RWPE2 (cell line): ENCODE measurements around the gene CLNS1A.

Source experiments
- ATAC-seq: fragments of 200-7000 bp; cut with Tn5 transposase; 3 replicates; pipeline ENCODE4 v1.9.1; 2021; ENCODE audit warnings: low read depth
- DNase-seq: peaks from one replicate; pipeline ENCODE4 v3.0.0-alpha.2; 2020; ENCODE audit warnings: low spot score
- H3K27ac ChIP-seq: fragments of 450-650 bp; 2 replicates; pipeline ENCODE4 v1.5.1; 2017; ENCODE audit warnings: mild to moderate bottlenecking; ENCODE audit not compliant: poor library complexity, severe bottlenecking
- H3K27me3 ChIP-seq: fragments of 250-450 bp; sonication (Bioruptor Pico); 2 replicates; pipeline ENCODE4 v1.5.1; 2021; ENCODE audit warnings: mild to moderate bottlenecking, moderate library complexity; ENCODE audit not compliant: insufficient read depth, poor library complexity, severe bottlenecking
- H3K36me3 ChIP-seq: fragments of 250-450 bp; sonication (Bioruptor Pico); 2 replicates; pipeline ENCODE4 v1.5.1; 2020; ENCODE audit warnings: low read depth, mild to moderate bottlenecking, moderate library complexity
- H3K4me1 ChIP-seq: fragments of 250-450 bp; sonication (Bioruptor Pico); 2 replicates; pipeline ENCODE4 v1.5.1; 2021; ENCODE audit warnings: mild to moderate bottlenecking, moderate library complexity; ENCODE audit not compliant: insufficient read depth, poor library complexity, severe bottlenecking
- H3K4me3 ChIP-seq: fragments of 250-450 bp; sonication (Bioruptor Pico); 2 replicates; pipeline ENCODE4 v1.5.1; 2021; ENCODE audit warnings: mild to moderate bottlenecking, moderate library complexity; ENCODE audit not compliant: severe bottlenecking
- H3K9me3 ChIP-seq: fragments of 250-450 bp; sonication (Bioruptor Pico); 2 replicates; pipeline ENCODE4 v1.5.1; 2021; ENCODE audit warnings: mild to moderate bottlenecking, moderate library complexity; ENCODE audit not compliant: severe bottlenecking
- TF ChIP-seq, protein P1 (sequence below): fragments of 450-650 bp; IDR thresholded peaks from one replicate; pipeline ENCODE4 v1.5.1; 2017; ENCODE audit warnings: mild to moderate bottlenecking, moderate library complexity; ENCODE audit not compliant: poor library complexity, severe bottlenecking

Gene CLNS1A

DNA sequence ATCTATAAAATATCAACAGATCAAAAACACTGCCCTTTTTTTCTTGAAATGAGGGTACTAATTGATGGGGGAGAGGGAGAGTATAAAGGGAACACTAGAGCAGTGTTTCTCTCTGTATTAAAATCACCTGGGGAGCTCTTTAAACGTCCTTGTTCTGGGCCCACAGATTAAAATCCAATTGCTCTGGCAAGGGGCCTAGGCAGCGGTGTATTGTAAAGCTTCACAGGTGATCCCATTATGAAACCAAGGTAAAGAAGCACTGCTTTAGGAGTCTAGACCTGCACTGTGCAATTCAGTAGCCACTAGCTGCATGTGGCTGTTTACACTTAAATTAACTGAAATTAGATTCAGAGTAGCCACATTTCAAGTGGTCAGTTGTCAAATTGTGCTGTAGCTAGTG is 44.9 kb downstream of the CLNS1A start:
- Histone ChIP-seq H3K36me3 (peaks cover 3% of the 10 kb centered on the region; the same call in 1 of the 2 replicates), H3K9me3 (no peaks in the 10 kb centered on the region), H3K27me3 (no peaks in the 10 kb centered on the region), H3K4me3 (no peak overlapping the region), H3K27ac (no peak overlapping the region), H3K4me1 (peaks cover 5% of the 10 kb centered on the region)
- DNase-seq: no peak
- ATAC-seq: no peak
- TF ChIP-seq, protein P1, sequence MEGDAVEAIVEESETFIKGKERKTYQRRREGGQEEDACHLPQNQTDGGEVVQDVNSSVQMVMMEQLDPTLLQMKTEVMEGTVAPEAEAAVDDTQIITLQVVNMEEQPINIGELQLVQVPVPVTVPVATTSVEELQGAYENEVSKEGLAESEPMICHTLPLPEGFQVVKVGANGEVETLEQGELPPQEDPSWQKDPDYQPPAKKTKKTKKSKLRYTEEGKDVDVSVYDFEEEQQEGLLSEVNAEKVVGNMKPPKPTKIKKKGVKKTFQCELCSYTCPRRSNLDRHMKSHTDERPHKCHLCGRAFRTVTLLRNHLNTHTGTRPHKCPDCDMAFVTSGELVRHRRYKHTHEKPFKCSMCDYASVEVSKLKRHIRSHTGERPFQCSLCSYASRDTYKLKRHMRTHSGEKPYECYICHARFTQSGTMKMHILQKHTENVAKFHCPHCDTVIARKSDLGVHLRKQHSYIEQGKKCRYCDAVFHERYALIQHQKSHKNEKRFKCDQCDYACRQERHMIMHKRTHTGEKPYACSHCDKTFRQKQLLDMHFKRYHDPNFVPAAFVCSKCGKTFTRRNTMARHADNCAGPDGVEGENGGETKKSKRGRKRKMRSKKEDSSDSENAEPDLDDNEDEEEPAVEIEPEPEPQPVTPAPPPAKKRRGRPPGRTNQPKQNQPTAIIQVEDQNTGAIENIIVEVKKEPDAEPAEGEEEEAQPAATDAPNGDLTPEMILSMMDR: no peak

DNA sequence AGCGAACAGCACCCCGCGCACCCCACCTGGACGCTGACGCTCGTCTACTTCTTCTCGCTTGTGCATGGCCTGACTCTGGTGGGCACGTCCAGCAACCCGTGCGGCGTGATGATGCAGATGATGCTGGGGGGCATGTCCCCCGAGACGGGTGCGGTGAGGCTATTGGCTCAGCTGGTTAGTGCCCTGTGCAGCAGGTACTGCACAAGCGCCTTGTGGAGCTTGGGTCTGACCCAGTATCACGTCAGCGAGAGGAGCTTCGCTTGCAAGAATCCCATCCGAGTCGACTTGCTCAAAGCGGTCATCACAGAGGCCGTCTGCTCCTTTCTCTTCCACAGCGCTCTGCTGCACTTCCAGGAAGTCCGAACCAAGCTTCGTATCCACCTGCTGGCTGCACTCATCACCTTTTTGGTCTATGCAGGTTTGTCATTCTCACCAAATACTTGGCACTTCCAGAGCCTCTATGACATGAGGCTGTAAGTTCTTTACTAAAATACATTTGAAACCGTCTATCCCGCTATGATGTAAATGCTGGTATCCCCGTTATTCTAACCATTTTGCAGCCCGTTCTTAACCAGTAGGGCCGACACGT is 47.3 kb downstream of the CLNS1A start:
- ATAC-seq (peak; percentile 37), DNase-seq (no peak)
- no peaks in the 10 kb centered on the region for H3K9me3 ChIP-seq
- no peaks in the 10 kb centered on the region for H3K27me3 ChIP-seq
- H3K4me3 ChIP-seq: peak overlapping the region; percentile 57
- TF ChIP-seq, protein P1: no peak
- no peaks in the 10 kb centered on the region for H3K4me1 ChIP-seq
- H3K27ac ChIP-seq: no peak overlapping the region
- peaks cover under 1% of the 10 kb centered on the region; the same call in 1 of the 2 replicates for H3K36me3 ChIP-seq

DNA sequence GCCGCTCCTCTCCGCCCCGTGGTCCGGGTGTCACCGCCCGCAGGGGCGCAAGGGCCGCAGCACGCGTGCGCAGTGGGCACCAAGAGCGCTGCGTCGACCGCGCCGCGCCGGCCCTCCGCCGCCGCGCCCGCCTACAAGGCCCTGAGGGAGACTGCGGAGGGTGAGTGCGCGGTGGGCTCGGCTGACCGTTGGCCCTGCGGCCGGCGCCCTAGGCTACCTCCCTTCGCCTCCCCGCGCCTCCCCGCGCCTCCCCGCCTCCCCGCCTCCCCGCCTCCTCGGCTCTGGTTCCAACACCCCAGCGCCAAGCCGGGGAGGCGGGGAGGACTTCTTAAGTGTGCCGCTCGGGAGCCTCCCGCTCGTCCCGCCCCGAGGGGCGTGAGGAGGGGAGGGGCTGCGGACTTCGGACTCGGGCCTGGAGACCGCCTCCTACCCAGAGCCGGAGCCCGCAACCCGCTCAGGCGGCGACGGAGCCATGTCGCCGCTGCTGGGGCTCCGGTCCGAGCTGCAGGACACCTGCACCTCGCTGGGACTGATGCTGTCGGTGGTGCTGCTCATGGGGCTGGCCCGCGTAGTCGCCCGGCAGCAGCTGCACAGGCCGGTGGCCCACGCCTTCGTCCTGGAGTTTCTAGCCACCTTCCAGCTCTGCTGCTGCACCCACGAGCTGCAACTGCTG is 47.9 kb downstream of the CLNS1A start, which contains the start of gene AQP11:
Gene AQP11 (plus strand): TSS at position 433 of the 673 bp plus-strand sequence. CDS start 40 bp downstream, at position 473.
- TF ChIP-seq, protein P1: no peak
- Histone ChIP-seq H3K27me3 (no peaks in the 10 kb centered on the region), H3K9me3 (no peaks in the 10 kb centered on the region), H3K27ac (no peak within 1 kb of the TSS), H3K4me1 (no peaks in the 10 kb centered on the region), H3K4me3 (peak within 1 kb of the TSS; percentile 57), H3K36me3 (no peaks in the 10 kb centered on the region)
- DNase-seq (peak; percentile 66), ATAC-seq (peak; percentile 87)

DNA sequence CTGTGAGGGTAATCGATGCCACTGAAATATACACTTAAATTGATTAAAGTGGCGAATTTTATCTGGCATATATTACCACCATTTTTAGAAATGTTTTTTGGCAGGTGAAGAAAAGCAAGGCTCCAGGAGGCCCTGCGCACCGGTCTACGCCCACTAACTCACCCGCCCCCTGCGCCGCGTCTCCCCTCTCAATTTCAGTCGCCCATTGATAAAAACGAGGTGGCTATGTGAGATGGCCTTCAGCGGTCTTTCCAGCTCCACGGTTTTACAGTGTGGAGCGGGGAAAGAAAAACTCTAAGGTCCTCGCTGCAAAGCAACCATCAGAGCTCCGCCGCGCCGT is 48.4 kb downstream of the CLNS1A start:
- H3K9me3 ChIP-seq: no peaks in the 10 kb centered on the region
- no peaks in the 10 kb centered on the region for H3K27me3 ChIP-seq
- DNase-seq (no peak), ATAC-seq (peak; percentile 26)
- H3K4me3 ChIP-seq: peak overlapping the region; percentile 57
- TF ChIP-seq, protein P1: no peak
- H3K4me1 ChIP-seq: no peaks in the 10 kb centered on the region
- no peaks in the 10 kb centered on the region for H3K36me3 ChIP-seq
- no peak overlapping the region for H3K27ac ChIP-seq
